Hypothalamus (tissue), 51 donors: ENCODE data around the gene GJA9.
A peak's percentile ranks its signal among the peaks of the same experiment; 100 is the strongest.
"Not testable (repeated sequence)": the region's sequence is repeated elsewhere in the genome, so short reads cannot be mapped to it uniquely, and the experiment has no call there.

Experiments
- DNase-seq, 51 donors: peaks; one replicate each; lab custom pipeline; 2025; lab: John Stamatoyannopoulos, UW

Gene GJA9

DNA sequence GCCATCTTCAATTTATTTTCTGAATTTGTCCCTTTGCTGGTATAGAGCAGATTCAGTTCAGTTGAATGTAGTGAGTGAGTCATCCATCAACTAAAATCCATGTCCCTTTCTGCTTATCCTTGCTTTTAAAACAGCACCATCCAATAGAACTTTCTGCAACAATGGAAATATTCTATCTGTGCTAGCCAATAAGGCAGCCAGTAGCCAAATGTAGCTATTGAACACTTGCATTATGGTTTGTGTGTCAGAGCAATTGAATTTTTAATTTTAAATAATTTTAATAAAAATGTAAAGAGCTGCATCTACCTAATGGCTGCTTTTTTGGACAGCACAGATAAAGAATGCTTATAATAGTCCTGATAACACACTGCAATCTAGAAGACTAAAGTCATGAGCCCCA is at the start of gene GJA9:
GJA9 (minus strand) TSS at position 101 of the 400 bp plus-strand sequence. CDS start 5,489 bp downstream, outside the sequence.
- DNase-seq: no peak

GRCh38 chr1:38929476-38929875 is 48.1 kb upstream of the GJA9 start:
- DNase-seq: peak in 50 of 51 donors; percentile 7 to 94 (median 78)

GRCh38 chr1:38929054-38929453 is 47.7 kb upstream of the GJA9 start:
- peak in 2 of 51 donors; percentile 32 to 43 for DNase-seq

GRCh38 chr1:38926091-38926490 is 44.7 kb upstream of the GJA9 start:
- DNase-seq: peak in 19 of 51 donors; percentile 1 to 54 (median 9)

DNA sequence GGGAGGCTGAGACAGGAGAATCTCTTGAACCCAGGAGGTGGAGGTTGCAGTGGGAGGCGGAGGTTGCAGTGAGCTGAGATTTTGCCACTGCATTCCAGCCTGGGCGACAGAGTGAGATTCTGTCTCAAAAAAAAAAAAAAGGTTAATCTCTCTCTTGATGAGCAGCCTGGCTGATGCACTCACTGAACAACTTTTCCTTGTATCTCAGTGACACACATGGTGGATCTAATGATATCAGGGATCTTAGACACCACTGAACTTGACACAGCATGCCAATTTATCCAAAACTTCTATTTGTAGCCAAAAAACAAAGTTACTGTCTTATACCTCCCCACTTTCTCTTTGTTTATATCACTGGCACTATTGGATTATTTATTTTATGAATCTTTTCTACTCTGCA is 44.0 kb upstream of the GJA9 start:
- DNase-seq: no peak

DNA sequence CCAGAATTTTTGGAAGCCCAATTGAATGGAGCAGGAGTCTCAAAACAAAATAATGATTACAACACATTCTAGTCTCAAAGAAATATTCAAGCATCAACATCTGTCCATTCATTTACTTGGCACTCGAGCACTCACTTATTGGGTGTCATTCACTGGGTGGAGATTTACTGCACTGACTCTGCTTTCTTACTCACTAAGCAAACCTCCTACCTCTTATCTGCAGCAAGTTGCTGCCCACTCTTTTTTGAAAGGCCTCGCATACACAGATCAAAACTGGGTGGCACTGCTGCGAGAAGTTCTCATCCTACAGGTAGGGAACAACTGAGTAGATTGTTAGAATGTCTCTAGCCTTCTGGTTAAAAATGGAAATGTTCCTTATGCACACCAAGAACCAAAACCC is 42.2 kb upstream of the GJA9 start:
- DNase-seq: peak in 1 of 51 donors; percentile 19

GRCh38 chr1:38919130-38919529 is 37.7 kb upstream of the GJA9 start:
- peak in 32 of 51 donors; percentile 3 to 75 (median 36) for DNase-seq

DNA sequence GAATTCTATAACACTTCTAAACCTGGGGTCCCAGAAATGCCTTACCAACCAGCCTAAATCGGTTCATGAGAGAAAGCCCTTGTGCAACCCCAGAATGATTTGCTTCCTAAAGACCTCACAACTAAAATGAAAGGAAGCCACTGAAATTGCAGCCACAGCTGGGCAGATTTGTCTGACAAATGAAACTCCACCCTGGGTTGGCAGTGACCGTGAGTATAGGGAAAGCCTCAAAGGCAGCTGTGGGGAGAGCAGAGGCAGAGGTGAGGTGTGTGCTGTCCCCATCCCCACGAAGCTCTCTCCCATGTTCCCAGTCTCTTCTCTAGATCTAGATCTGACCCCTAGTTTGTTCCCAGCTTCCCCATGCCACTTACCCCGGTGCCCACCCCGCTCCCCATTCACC is 37.2 kb upstream of the GJA9 start:
- peak in 3 of 51 donors; percentile 14 to 55 (median 36) for DNase-seq

GRCh38 chr1:38917772-38918171 is 36.4 kb upstream of the GJA9 start:
- no peak for DNase-seq

DNA sequence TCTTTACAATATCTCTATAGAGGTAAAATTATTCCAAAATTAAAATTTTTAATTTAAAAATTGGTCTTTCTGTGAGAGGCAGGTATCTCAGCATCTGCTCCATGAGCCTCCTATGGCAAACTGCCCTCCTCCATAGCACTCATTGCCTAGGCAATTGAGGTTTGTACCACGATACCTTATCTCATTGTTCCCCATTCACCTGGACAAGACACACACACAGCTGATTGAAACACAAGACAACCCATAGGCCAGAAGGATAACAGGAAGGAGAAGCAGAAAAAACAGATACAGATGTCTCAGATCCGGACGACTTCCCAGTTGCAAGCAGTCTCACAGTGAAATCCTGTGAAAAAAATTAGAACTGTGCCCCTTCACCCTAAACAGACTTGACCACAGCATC is 36.0 kb upstream of the GJA9 start:
- DNase-seq: no peak

DNA sequence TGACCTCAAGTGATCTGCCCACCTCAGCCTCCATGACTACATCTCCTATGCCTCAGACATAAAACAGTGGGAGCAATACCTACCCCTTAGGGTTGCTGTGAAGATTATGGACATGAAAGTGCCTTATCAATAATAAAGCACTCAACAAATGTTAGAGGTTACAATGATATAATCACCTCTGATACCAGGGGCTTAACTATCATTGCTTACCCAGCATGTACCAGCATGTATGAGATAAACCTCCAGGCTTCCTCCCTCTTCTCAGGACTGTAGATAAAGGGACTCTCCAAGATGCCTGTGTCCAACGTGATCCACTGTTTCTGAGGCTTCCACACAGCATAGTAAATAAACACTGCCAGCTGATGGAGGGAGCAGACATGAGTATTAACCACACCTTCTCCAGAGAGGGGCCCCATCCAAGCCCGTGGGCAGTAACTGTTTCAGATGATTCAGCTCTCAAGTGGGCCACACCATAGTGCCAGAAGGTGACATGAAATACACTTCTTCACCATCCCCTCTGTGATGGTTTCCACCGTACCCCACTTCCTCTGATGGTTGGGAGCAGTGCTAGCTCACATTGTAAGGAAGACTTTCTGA is 34.1 kb upstream of the GJA9 start:
- no peak for DNase-seq

DNA sequence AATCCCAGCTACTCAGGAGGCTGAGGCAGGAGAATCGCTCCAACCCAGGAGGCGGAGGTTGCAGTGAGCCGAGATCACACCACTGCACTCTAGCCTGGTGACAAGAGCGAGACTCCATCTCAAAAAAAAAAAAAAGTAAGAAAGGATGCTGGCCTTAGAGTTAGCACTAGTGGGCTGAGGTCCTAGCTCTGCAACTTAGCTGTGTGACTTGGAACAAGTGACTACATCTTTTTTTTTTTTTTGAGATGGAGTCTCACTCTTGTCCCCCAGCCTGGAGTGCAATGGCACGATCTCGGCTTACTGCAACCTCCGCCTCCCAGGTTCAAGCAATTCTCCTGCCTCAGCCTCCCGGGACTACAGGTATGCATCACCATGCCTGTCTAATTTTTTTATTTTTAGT is 33.5 kb upstream of the GJA9 start:
- not testable (repeated sequence) for DNase-seq

DNA sequence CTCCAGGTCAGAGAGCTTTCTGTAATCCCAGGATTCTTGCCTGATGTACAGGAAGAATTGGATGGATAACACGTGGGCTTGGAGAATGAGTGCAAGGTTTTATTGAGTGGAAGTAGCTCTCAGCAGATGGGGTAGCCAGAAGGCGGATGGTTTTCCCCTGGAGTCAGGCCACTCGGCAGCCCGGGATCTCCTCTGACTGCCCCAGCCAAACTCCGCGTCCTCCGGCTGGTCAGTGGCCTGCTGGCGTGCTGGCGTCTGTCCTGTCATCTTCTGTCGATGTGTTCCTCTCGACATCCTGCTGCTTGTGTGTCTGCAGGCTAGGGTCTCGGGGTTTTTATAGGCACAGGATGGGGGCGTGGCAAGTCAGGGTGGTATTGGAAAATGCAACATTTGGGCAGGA is 27.4 kb upstream of the GJA9 start:
- no peak for DNase-seq

- no peak for DNase-seq
Measured at GRCh38 chr1:38905985-38906384, 24.6 kb upstream of the GJA9 start.

DNA sequence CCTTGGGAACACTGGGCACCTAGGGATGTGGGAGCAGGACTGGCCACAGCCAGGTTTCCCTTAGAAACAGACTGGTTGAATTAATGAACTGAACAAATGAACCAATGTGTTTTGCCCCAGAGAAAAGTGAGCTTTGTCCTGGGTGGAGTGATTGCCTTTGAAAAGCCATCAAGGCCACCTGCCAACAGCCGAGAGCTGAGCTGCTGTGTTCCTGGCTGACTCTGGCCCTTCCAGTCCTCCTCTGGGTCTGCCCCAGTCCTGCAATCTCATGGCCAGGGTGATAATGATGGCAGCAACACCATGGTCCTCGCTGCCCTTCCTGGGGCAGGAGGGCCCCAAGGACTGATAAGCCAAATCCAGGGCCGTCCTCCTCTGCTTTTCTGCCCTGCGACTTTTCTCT is 18.2 kb upstream of the GJA9 start:
- no peak for DNase-seq

- no peak for DNase-seq
Measured at GRCh38 chr1:38898653-38899230, 17.4 kb upstream of the GJA9 start.

GRCh38 chr1:38896169-38896568 is 14.8 kb upstream of the GJA9 start:
- no peak for DNase-seq

- no peak for DNase-seq
Measured at GRCh38 chr1:38892976-38893375, 11.6 kb upstream of the GJA9 start.

GRCh38 chr1:38891753-38892152 is 10.4 kb upstream of the GJA9 start:
- DNase-seq: no peak

DNA sequence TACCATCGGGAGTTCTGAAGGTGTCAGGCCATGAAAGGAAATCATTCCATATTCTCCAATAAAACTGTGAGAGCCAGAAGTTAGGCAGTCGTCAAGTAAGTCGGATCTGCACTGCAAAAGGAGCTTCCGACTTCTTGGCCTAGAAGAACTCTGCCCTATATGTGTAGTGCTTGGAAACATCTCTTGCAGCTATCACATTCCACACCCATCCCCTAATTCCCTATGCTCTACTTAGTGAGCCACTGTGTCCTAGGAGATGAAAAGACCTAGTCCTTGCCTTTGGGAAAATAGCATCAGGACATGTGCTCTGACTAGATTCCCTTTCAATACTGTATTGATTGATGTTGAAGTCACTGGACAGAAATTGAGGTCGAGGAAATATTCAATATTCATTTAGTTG is 8.2 kb upstream of the GJA9 start:
- no peak for DNase-seq

GRCh38 chr1:38888423-38889333 is 7.3 kb upstream of the GJA9 start:
- no peak for DNase-seq

GRCh38 chr1:38885092-38885491 is 3.7 kb upstream of the GJA9 start:
- no peak for DNase-seq
